Measurements from ENCODE around the gene METAP2. TPM values are rescaled to one million over a fixed set of nuclear protein-coding genes. Genes with fewer than 3 reads are reported as not detected.

Gene METAP2
- total RNA-seq, 1 experiment from 2014 or later, result 86.1 TPM

- BruUV-seq (replicated peaks), result no TSS peak
- intact Hi-C loops (cut with micrococcal nuclease; ENCODE audit: unreplicated experiment), result no loop called here
- DNase-seq (ENCODE audit: low read depth, low spot score), result no peak
- in situ Hi-C loops (cut with HindIII; ENCODE audit: low pct_unique_long_range_greater_than_20kb, low sequenced_read_pairs), result no loop called here
- ChIA-PET POLR2A (no interaction called here), CTCF (no interaction called here)
- Histone ChIP-seq H3K9me3 (ENCODE audit: control insufficient read depth, insufficient read depth, low read depth, low read length) (no peaks in the 10 kb centered on the region), H3K27ac (ENCODE audit: low read length) (no peak overlapping the region), H3K36me3 (ENCODE audit: control insufficient read depth, insufficient read depth, low read length) (peaks cover 22% of the 10 kb centered on the region), H3K27me3 (ENCODE audit: control insufficient read depth, insufficient read depth, low read length) (no peaks in the 10 kb centered on the region), H3K4me1 (ENCODE audit: control insufficient read depth, insufficient read depth, low read length) (no peaks in the 10 kb centered on the region), H3K4me3 (ENCODE audit: low read depth in 2 of 2, low read length in 2 of 2) (no peak overlapping the region)
- TF ChIP-seq REST (IDR thresholded peaks at IDR 0.05; ENCODE audit: insufficient read depth in 1 of 2, low read depth in 2 of 2, low read length in 1 of 2) (no peak), SIN3A (IDR thresholded peaks at IDR 0.05; ENCODE audit: borderline replicate concordance, insufficient read depth, low read depth, low read length) (no peak), TCF7L2 (IDR thresholded peaks at IDR 0.05; ENCODE audit: low read depth, low read length) (no peak), POLR2AphosphoS5 (IDR thresholded peaks at IDR 0.05; ENCODE audit: low read depth, low read length) (no peak), CTCF (IDR thresholded peaks at IDR 0.05) (no peak)
- no peak for ATAC-seq
Observed at GRCh38 chr12:95499772-95500171, 25.8 kb downstream of the METAP2 start.

- DNase-seq (ENCODE audit: low read depth, low spot score) (no peak), ATAC-seq (no peak)
- TF ChIP-seq CTCF (IDR thresholded peaks at IDR 0.05) (no peak), POLR2AphosphoS5 (IDR thresholded peaks at IDR 0.05; ENCODE audit: low read depth, low read length) (no peak), TCF7L2 (IDR thresholded peaks at IDR 0.05; ENCODE audit: low read depth, low read length) (no peak), REST (IDR thresholded peaks at IDR 0.05; ENCODE audit: insufficient read depth in 1 of 2, low read depth in 2 of 2, low read length in 1 of 2) (no peak), SIN3A (IDR thresholded peaks at IDR 0.05; ENCODE audit: borderline replicate concordance, insufficient read depth, low read depth, low read length) (no peak)
- no peak overlapping the region for H3K4me3 ChIP-seq (ENCODE audit: low read depth in 2 of 2, low read length in 2 of 2)
- in situ Hi-C loops (cut with HindIII; ENCODE audit: low pct_unique_long_range_greater_than_20kb, low sequenced_read_pairs), result no loop called here
- no peak overlapping the region for H3K27ac ChIP-seq (ENCODE audit: low read length)
- POLR2A ChIA-PET, result interaction anchor here (0.5 kb wide), 1 partner anchor 762 kb away, joined by 3 read pairs; no protein-coding TSS in a partner anchor
- BruUV-seq (replicated peaks), result no TSS peak
- H3K36me3 ChIP-seq (ENCODE audit: control insufficient read depth, insufficient read depth, low read length), result peaks cover 16% of the 10 kb centered on the region
- no peaks in the 10 kb centered on the region for H3K9me3 ChIP-seq (ENCODE audit: control insufficient read depth, insufficient read depth, low read depth, low read length)
- intact Hi-C loops (cut with micrococcal nuclease; ENCODE audit: unreplicated experiment), result no loop called here
- H3K4me1 ChIP-seq (ENCODE audit: control insufficient read depth, insufficient read depth, low read length), result no peaks in the 10 kb centered on the region
- H3K27me3 ChIP-seq (ENCODE audit: control insufficient read depth, insufficient read depth, low read length), result no peaks in the 10 kb centered on the region
- CTCF ChIA-PET, result no interaction called here
Observed at GRCh38 chr12:95504140-95504539, 30.2 kb downstream of the METAP2 start.

Measured in Panc1 (cell line).